RWPE2 (cell line): ENCODE measurements around the gene L3MBTL4.

ENCODE experiments used
- ATAC-seq: fragments of 200-7000 bp; cut with Tn5 transposase; 3 replicates; pipeline ENCODE4 v1.9.1; 2021; ENCODE audit warnings: low read depth
- DNase-seq: peaks from one replicate; pipeline ENCODE4 v3.0.0-alpha.2; 2020; ENCODE audit warnings: low spot score
- H3K27ac ChIP-seq: fragments of 450-650 bp; 2 replicates; pipeline ENCODE4 v1.5.1; 2017; ENCODE audit warnings: mild to moderate bottlenecking; ENCODE audit not compliant: poor library complexity, severe bottlenecking
- H3K27me3 ChIP-seq: fragments of 250-450 bp; sonication (Bioruptor Pico); 2 replicates; pipeline ENCODE4 v1.5.1; 2021; ENCODE audit warnings: mild to moderate bottlenecking, moderate library complexity; ENCODE audit not compliant: insufficient read depth, poor library complexity, severe bottlenecking
- H3K36me3 ChIP-seq: fragments of 250-450 bp; sonication (Bioruptor Pico); 2 replicates; pipeline ENCODE4 v1.5.1; 2020; ENCODE audit warnings: low read depth, mild to moderate bottlenecking, moderate library complexity
- H3K4me1 ChIP-seq: fragments of 250-450 bp; sonication (Bioruptor Pico); 2 replicates; pipeline ENCODE4 v1.5.1; 2021; ENCODE audit warnings: mild to moderate bottlenecking, moderate library complexity; ENCODE audit not compliant: insufficient read depth, poor library complexity, severe bottlenecking
- H3K4me3 ChIP-seq: fragments of 250-450 bp; sonication (Bioruptor Pico); 2 replicates; pipeline ENCODE4 v1.5.1; 2021; ENCODE audit warnings: mild to moderate bottlenecking, moderate library complexity; ENCODE audit not compliant: severe bottlenecking
- H3K9me3 ChIP-seq: fragments of 250-450 bp; sonication (Bioruptor Pico); 2 replicates; pipeline ENCODE4 v1.5.1; 2021; ENCODE audit warnings: mild to moderate bottlenecking, moderate library complexity; ENCODE audit not compliant: severe bottlenecking
- TF ChIP-seq, protein P1 (sequence below): fragments of 450-650 bp; IDR thresholded peaks from one replicate; pipeline ENCODE4 v1.5.1; 2017; ENCODE audit warnings: mild to moderate bottlenecking, moderate library complexity; ENCODE audit not compliant: poor library complexity, severe bottlenecking

The L3MBTL4 gene

DNA sequence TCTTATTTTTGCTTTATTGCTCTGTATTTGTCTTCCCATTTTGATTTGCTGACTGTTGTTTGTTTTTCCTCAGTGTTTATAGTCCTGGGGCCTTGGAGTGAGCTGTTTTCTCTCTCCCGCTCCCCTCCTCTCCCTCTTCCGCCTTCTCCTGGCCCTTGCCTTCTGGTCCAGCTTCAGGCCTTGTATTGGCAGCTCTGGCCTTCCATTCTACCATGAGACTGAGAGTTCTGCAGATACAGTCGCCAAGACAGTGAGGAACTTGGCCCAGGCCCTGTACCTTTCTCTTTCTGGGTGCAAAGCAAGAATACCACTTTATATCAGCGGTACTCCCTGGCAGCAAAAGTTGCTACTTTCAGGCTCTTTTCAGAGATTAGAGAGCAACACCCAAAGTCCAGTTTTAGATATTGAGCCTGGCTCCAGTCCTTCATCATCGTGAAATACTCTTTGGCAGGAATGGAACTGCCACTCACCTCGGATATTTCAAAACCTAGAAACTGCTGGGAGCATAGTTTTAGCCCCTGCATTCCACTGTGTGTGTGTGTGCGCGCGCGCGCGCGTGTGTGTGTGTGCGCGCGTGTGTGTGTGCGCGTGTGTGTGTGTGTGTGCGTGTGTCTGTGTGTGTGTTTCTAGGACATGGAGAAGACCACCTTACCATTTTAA lies 17.1 kb upstream of the L3MBTL4 start:
- DNase-seq (no peak), ATAC-seq (no peak)
- TF ChIP-seq, protein P1, sequence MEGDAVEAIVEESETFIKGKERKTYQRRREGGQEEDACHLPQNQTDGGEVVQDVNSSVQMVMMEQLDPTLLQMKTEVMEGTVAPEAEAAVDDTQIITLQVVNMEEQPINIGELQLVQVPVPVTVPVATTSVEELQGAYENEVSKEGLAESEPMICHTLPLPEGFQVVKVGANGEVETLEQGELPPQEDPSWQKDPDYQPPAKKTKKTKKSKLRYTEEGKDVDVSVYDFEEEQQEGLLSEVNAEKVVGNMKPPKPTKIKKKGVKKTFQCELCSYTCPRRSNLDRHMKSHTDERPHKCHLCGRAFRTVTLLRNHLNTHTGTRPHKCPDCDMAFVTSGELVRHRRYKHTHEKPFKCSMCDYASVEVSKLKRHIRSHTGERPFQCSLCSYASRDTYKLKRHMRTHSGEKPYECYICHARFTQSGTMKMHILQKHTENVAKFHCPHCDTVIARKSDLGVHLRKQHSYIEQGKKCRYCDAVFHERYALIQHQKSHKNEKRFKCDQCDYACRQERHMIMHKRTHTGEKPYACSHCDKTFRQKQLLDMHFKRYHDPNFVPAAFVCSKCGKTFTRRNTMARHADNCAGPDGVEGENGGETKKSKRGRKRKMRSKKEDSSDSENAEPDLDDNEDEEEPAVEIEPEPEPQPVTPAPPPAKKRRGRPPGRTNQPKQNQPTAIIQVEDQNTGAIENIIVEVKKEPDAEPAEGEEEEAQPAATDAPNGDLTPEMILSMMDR, result no peak
- H3K27me3 ChIP-seq, result no peaks in the 10 kb centered on the region
- H3K4me1 ChIP-seq, result no peaks in the 10 kb centered on the region
- no peak overlapping the region for H3K27ac ChIP-seq
- H3K9me3 ChIP-seq, result no peaks in the 10 kb centered on the region
- H3K36me3 ChIP-seq, result no peaks in the 10 kb centered on the region
- no peak overlapping the region for H3K4me3 ChIP-seq

DNA sequence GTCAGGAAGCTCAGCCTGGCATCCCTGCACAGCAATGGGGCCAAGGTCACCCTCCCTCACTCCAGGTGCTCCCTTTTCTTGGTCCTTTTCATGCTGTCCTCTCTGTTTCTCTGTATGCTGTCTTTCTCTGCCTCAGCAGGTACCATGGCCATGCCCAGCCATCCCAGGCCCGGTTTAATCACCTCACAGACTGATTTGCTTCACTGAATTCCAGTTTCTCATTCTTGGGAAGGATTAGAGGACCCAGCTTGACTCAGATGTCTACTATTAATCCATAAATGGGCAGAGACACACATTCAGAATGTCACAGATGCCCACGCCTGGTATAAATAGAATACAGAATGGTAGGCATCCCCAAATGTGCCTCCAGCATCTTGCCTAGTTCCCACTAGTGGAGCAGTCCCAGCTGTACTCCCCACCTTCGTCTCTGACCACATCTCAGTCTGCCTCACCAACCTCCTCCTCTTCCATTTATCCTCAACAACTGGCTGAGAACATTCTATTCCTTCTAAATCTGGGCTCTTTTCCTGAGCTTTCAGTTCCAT lies 14.2 kb upstream of the L3MBTL4 start:
- Histone ChIP-seq H3K27ac (no peak overlapping the region), H3K9me3 (no peaks in the 10 kb centered on the region), H3K27me3 (no peaks in the 10 kb centered on the region), H3K4me3 (no peak overlapping the region), H3K36me3 (no peaks in the 10 kb centered on the region), H3K4me1 (no peaks in the 10 kb centered on the region)
- TF ChIP-seq, protein P1, result no peak
- DNase-seq (no peak), ATAC-seq (no peak)

DNA sequence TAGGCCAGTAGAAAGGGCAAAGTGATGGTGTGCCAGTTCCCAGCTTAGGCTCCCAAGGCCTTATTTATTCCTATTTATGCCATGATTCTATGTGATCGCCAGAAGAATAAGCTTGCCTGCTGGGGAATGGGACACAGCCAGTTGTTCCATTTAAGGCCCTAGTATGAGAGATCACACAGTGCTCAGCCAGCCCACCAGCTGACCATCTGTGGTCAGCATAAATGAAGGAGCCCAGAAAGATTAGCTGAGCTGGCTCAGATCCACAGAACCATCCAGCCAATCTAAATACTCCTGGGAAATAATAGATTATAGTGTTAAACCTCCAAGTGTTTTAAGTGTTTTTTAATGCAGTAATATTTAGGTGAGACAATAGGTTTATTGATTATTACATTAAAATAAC lies 12.6 kb upstream of the L3MBTL4 start:
- H3K27me3 ChIP-seq, result no peaks in the 10 kb centered on the region
- no peak for ATAC-seq
- H3K9me3 ChIP-seq, result no peaks in the 10 kb centered on the region
- no peaks in the 10 kb centered on the region for H3K36me3 ChIP-seq
- H3K27ac ChIP-seq, result no peak overlapping the region
- TF ChIP-seq, protein P1, result no peak
- no peak for DNase-seq
- H3K4me1 ChIP-seq, result no peaks in the 10 kb centered on the region
- H3K4me3 ChIP-seq, result no peak overlapping the region

DNA sequence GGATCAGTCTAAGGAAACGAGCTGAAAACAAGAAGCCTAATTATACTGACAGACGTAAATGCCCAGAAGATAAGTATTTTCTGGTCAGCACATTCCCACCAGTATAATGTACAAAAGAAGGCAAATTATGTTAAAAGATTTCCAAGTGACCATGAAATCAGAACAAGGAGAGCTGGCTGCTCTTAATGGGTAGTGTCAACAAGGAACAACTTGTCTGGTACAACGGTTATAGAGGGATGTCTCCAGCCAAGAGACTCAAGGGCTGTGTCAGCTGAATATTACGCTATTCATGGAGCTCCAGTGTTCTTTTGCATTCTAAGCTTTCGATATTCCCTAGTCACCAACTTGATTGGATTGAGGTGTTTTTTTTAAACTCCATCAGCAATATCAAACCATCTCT lies 8.6 kb upstream of the L3MBTL4 start:
- TF ChIP-seq, protein P1, result no peak
- DNase-seq (no peak), ATAC-seq (no peak)
- Histone ChIP-seq H3K36me3 (no peaks in the 10 kb centered on the region), H3K9me3 (no peaks in the 10 kb centered on the region), H3K4me3 (no peak overlapping the region), H3K27ac (no peak overlapping the region), H3K27me3 (no peaks in the 10 kb centered on the region), H3K4me1 (no peaks in the 10 kb centered on the region)

DNA sequence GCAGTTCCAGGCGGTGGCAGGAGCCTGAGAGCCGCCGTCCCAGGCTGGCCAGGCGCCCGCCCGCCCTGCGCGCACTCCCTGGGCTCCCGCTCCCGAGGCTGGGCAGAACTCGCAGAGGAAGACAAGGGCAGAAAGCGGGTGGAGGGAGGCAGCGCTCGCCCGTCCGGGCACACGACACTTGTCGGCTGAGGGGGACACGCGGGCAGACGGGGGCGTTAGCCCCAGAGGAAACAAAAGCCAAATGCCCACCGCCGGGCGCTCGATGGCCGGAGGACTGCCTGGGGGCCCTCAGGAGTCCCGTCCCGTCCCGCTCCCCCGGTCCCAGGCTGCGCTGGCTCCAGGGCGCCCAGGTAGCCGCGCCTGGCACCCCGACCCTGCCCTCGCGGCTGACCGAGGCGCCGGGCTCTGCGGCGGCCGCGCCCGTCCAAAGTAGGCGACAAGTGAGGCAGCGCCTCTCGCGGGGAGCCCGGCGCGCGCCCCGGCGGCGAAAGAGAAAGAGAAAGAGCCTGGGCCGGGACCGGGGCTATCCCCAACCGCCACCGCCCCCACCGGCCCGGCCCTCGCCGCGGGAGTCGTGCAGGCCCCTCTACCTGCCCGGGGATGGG lies 491 bp downstream of the L3MBTL4 start:
- peak overlapping the region; percentile 50 for H3K4me3 ChIP-seq
- no peaks in the 10 kb centered on the region for H3K36me3 ChIP-seq
- no peak overlapping the region for H3K27ac ChIP-seq

More for the DNA sequence above, 491 bp downstream of the L3MBTL4 start:
- no peaks in the 10 kb centered on the region for H3K4me1 ChIP-seq
- TF ChIP-seq, protein P1, result no peak
- H3K27me3 ChIP-seq, result peaks cover 32% of the 10 kb centered on the region
- H3K9me3 ChIP-seq, result no peaks in the 10 kb centered on the region
- ATAC-seq (peak; percentile 52; the same call in 2 of the 3 replicates), DNase-seq (no peak)
